ENCODE measurements around the gene RNF32. TPM values are rescaled to one million over a fixed set of nuclear protein-coding genes. Genes with fewer than 3 reads are reported as not detected.

The RNF32 gene
- total RNA-seq (under 1 TPM in 7 of 10 donors, not detected in 3; 0.21 to 1.00 (median 0.44) TPM), polyA plus RNA-seq (under 1 TPM; 0.22 to 0.29 TPM)
- long read RNA-seq, donor 1, partial matches to known transcripts = 0 of 1 reads
- long read RNA-seq, donor 1, other reads (novel, unspliced or antisense) = 0 of 1 reads
- long read RNA-seq, donor 2 = 0 reads
- long read RNA-seq, donor 3 = 0 reads

DNA sequence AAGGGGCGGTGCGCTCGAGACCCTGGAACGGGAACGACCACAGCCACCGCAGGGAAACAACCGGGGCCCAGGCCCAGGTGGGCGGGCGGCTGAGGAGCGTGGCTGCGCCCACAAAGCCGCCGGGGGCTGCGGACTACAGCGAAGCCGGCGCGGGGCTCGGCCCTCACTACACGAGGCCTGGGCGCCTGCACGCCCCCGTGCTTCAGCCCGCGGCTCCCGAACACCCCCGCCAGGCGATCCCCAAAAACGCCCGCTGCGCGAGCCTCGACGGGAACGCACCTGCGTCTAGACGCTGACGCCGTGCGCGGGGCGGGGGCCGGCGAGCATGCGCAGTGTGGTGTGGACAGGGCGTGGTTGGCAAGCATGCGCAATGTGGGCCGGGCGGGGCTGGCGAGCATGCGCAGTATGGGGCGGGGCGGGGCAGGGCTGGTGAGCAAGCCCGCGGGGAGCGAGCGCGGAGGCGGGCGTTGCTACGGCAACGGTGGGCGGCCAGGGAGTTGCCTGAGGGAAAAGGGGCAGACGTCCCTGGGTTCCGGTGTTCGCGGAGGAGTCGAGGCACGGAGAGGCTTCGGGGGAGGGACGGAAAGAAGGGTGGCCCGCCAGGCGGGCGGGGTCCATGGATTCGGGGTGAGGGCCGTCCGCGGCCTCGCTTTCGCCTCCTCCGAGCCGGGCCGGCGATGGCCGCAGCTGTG is at the start of gene RNF32:
Gene RNF32 (plus strand): TSS at position 518 of the 692 bp plus-strand sequence. CDS start 3,104 bp downstream, outside the sequence.
- intact Hi-C loops (cut with DNase I) = no loop called here
- Histone ChIP-seq H3K27me3 (peaks cover 0 to 15% (median 4%) of the 10 kb centered on the region in 7 donors), H3K4me3 (peak within 1 kb of the TSS; percentile 64 to 95 (median 82)), H3K9me3 (peaks cover 0 to 17% (median 0%) of the 10 kb centered on the region in 11 donors), H3K36me3 (no peaks in the 10 kb centered on the region), H3K27ac (peak within 1 kb of the TSS in 9 of 10 donors; percentile 52 to 87 (median 60)), H3K4me1 (peaks cover 0 to 24% (median 13%) of the 10 kb centered on the region in 9 donors)
- TF ChIP-seq, protein P1, sequence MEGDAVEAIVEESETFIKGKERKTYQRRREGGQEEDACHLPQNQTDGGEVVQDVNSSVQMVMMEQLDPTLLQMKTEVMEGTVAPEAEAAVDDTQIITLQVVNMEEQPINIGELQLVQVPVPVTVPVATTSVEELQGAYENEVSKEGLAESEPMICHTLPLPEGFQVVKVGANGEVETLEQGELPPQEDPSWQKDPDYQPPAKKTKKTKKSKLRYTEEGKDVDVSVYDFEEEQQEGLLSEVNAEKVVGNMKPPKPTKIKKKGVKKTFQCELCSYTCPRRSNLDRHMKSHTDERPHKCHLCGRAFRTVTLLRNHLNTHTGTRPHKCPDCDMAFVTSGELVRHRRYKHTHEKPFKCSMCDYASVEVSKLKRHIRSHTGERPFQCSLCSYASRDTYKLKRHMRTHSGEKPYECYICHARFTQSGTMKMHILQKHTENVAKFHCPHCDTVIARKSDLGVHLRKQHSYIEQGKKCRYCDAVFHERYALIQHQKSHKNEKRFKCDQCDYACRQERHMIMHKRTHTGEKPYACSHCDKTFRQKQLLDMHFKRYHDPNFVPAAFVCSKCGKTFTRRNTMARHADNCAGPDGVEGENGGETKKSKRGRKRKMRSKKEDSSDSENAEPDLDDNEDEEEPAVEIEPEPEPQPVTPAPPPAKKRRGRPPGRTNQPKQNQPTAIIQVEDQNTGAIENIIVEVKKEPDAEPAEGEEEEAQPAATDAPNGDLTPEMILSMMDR (IDR thresholded peaks at IDR 0.05) = no peak
- WGBS, 2 donors = 1 to 2% methylated on average over 74 to 85 of the region's 85 CpGs
- DNase-seq = peak; percentile 94 to 99
- ATAC-seq = peak; percentile 98 to 99 (median 99)

DNA sequence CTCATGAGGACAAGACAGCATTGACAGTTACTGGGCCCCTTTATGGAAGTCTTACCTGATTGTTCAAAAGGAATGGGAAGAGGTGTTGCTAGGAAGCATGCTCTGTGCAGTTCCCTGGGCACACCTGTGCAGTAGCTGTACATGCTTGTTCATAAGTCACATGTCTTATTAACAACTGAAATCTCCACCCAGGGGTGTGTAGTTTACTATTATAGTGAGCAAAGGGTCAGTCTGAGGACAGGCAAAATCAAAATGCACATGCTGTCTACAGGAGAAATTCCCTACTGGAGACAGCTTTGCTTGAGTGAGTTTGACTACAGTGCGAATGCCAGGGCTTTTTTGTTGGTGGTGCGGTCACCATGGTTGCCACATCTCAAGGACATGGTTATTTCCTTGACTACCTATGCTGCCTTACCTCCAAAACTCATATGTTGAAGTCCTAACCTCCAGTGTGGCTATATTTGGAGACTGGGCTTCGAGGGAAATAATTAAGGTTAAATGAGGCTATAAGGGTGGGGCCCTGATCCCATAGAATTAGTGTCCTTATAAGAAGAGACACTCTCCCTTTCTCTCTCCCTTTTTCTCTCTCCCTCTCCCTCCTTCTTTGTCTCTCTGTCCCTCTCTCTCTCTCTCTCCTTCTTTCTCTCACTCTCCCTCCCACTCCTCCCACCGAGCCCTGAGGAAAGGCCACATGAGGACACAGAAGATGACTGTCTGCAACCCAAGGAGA is 48.3 kb upstream of the RNF32 start:
- 79 to 85% methylated on average over 4 of the region's 4 CpGs for WGBS, 2 donors
- ATAC-seq (no peak), DNase-seq (no peak)

DNA sequence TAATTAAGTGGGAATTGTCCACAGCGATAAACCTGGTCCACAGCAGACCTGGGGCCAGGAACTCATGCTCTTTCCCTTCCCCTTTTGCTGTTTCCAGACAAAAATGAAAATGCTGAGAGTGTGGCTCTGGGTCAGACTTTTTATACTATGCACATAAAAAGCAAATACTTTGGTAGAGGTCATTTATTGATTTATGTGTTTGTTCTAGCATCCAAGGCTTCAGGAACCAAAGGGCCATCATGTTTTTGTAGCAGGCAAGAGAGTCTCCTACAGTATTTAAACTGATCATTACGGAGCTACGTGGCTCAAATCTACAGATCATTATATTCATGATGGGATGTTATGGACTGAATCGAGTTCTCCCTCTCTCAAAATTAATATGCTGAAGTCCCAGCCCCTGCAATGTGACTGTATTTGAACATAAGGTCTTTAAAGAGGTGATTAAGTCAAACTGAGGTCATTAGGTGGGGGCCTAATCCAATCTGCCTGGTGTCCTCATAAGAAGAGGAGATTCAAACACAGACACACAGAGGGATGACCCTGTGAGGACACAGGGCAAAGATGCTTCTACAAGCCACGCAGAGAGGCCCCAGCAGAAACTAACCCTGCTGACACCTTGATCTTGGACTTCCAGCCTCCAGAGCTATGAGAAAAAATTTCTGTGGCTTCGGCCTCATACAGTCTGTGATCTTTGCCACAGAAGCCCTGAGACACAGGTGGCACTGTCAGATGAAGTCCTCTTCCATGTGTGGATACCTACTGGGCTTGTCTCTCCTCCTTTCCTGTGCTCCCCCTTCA is 46.1 kb upstream of the RNF32 start:
- H3K4me1 ChIP-seq = no peaks in the 10 kb centered on the region
- ATAC-seq = no peak

More for the DNA sequence above, 48.3 kb upstream of the RNF32 start:
- Histone ChIP-seq H3K9me3 (peaks cover 0 to 30% (median 5%) of the 10 kb centered on the region in 11 donors), H3K4me3 (no peak overlapping the region), H3K4me1 (no peaks in the 10 kb centered on the region), H3K36me3 (no peaks in the 10 kb centered on the region), H3K27ac (no peak overlapping the region), H3K27me3 (peaks cover 0 to 3% (median 0%) of the 10 kb centered on the region in 7 donors)
- TF ChIP-seq, protein P1 (IDR thresholded peaks at IDR 0.05) = no peak
- intact Hi-C loops (cut with DNase I) = no loop called here

More for the DNA sequence above, 46.1 kb upstream of the RNF32 start:
- 87 to 91% methylated on average over 6 of the region's 6 CpGs for WGBS, 2 donors
- Histone ChIP-seq H3K36me3 (no peaks in the 10 kb centered on the region), H3K9me3 (peaks cover 0 to 36% (median 5%) of the 10 kb centered on the region in 11 donors), H3K27ac (no peak overlapping the region), H3K27me3 (peaks cover 0 to 3% (median 0%) of the 10 kb centered on the region in 7 donors), H3K4me3 (no peak overlapping the region)
- no peak for DNase-seq
- intact Hi-C loops (cut with DNase I) = no loop called here
- TF ChIP-seq, protein P1 (IDR thresholded peaks at IDR 0.05) = no peak

Data from heart right ventricle (tissue), 16 donors.